Measurements from ENCODE around the gene SEC24C. TPM values are rescaled to one million over a fixed set of nuclear protein-coding genes. Genes with fewer than 3 reads are reported as not detected.
"Not testable (repeated sequence)": the region's sequence is repeated elsewhere in the genome, so short reads cannot be mapped to it uniquely, and the experiment has no call there.

Gene SEC24C, protein sequence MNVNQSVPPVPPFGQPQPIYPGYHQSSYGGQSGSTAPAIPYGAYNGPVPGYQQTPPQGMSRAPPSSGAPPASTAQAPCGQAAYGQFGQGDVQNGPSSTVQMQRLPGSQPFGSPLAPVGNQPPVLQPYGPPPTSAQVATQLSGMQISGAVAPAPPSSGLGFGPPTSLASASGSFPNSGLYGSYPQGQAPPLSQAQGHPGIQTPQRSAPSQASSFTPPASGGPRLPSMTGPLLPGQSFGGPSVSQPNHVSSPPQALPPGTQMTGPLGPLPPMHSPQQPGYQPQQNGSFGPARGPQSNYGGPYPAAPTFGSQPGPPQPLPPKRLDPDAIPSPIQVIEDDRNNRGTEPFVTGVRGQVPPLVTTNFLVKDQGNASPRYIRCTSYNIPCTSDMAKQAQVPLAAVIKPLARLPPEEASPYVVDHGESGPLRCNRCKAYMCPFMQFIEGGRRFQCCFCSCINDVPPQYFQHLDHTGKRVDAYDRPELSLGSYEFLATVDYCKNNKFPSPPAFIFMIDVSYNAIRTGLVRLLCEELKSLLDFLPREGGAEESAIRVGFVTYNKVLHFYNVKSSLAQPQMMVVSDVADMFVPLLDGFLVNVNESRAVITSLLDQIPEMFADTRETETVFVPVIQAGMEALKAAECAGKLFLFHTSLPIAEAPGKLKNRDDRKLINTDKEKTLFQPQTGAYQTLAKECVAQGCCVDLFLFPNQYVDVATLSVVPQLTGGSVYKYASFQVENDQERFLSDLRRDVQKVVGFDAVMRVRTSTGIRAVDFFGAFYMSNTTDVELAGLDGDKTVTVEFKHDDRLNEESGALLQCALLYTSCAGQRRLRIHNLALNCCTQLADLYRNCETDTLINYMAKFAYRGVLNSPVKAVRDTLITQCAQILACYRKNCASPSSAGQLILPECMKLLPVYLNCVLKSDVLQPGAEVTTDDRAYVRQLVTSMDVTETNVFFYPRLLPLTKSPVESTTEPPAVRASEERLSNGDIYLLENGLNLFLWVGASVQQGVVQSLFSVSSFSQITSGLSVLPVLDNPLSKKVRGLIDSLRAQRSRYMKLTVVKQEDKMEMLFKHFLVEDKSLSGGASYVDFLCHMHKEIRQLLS
- total RNA-seq: 106 TPM in 2 replicates

DNA sequence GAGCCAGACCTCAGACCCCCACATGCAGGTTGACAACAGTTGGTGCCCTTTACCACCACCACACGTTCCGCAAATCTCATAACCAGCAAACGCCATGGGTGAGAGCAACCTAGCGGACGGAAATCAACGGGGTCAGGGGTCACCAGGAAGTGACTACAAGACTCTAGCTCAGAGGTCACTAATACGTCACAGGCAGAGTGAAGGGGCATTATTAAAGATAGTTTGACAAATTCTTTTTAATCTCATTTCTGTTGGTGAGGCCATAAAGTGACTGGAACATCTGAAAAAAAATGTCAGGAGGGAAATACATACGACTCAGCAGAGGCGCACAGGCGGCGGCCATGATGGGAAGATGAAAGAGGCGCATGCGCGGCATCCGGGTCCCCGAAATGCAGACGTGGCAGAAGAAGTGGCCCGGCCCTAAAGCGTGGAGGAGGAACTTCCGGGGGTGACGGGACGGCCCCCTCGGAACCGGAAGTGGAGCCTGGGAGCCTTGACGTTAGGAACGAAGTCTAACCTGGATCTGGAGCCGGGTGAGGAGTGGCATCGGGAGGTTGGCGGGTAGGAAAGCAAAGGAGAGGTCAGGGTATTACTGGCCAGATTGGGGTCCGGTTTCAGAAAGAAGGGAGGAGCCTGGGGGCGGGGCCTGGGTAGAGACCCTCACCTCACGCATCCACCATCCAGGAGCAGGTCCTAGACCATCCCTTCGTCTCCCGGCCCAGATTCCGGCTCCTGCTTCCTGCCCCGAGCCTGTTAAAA lies at the start of gene SEC24C:
Gene SEC24C, plus strand, starts transcription at position 468 of the 759 bp plus-strand sequence. CDS start 2,461 bp downstream, outside the sequence.
- Mint-ChIP-seq H3K27ac (peak within 1 kb of the TSS; percentile 100), H3K27me3 (no peaks in the 10 kb centered on the region), H3K4me3 (peak within 1 kb of the TSS; percentile 97), H3K4me1 (peaks cover 32% of the 10 kb centered on the region), H3K36me3 (ENCODE audit: low read depth) (peaks cover 24% of the 10 kb centered on the region), H3K9me3 (no peaks in the 10 kb centered on the region)
- DNase-seq: peak; percentile 98
- intact Hi-C loops (cut with micrococcal nuclease): loop anchor here (1.0 to 5.0 kb wide), 9 partner anchors 14 to 492 kb away; partner anchors contain the start of genes ANXA7, MRPS16, PPP3CB and ZSWIM8

DNA sequence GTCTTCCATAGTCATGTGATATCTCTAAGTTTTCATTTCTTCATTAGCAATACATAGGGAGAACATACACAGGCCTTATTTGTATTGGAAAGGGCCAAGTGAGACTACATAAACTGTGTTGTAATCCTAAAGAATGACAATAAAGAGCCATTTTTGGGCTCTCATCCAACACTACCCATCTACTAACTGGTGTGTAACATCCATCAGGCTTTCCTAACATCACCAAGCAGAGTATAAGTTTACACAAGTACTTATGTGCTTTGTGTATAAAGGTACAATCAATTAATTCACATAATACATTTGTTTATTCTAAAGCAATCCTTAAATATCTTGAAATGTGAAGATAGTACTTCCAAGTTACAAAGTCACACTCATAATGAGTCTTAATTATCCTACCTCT lies 48.9 kb upstream of the SEC24C start:
- H3K4me3 Mint-ChIP-seq; DNase-seq; intact Hi-C loops (cut with micrococcal nuclease); H3K4me1 Mint-ChIP-seq; H3K27ac Mint-ChIP-seq; H3K27me3 Mint-ChIP-seq; H3K9me3 Mint-ChIP-seq: not testable (repeated sequence)
- peaks cover 15% of the 10 kb centered on the region for H3K36me3 Mint-ChIP-seq (ENCODE audit: low read depth)

DNA sequence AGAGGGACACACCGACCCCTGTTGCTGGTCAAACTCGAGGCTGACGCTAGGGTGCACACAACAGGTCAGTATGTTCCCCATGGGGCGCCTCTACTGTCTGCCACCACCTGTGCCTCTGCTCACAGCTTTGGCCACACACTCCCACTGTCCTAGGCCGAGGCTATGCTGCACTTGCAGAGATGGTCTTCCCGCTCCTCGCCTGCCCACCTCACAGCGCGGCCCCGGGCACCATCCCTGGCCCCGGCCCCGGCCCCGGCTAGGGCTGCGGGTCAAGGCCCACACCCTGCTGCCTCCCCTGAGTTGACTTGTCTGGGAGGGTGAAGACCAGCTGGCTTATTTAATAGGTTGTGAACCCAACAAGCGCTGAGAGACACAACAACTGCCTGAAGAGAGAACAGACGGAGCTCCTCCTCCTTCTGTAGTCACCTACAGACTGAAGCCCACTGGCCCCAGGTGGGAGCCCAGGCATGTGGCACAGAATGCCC lies 46.5 kb upstream of the SEC24C start, which contains the start of gene AGAP5:
Gene AGAP5, minus strand, starts transcription at position 435 of the 485 bp plus-strand sequence. Its CDS starts 354 bp downstream, at position 81.
- H3K9me3 Mint-ChIP-seq; H3K4me1 Mint-ChIP-seq; H3K4me3 Mint-ChIP-seq; H3K27me3 Mint-ChIP-seq; DNase-seq; H3K27ac Mint-ChIP-seq; intact Hi-C loops (cut with micrococcal nuclease): not testable (repeated sequence)
- H3K36me3 Mint-ChIP-seq (ENCODE audit: low read depth): peaks cover 17% of the 10 kb centered on the region

- H3K4me1 Mint-ChIP-seq; H3K4me3 Mint-ChIP-seq; H3K9me3 Mint-ChIP-seq; DNase-seq; H3K27me3 Mint-ChIP-seq; intact Hi-C loops (cut with micrococcal nuclease); H3K27ac Mint-ChIP-seq: not testable (repeated sequence)
- peaks cover 20% of the 10 kb centered on the region for H3K36me3 Mint-ChIP-seq (ENCODE audit: low read depth)
Measured at GRCh38 chr10:73698819-73699218, 45.4 kb upstream of the SEC24C start.

DNA sequence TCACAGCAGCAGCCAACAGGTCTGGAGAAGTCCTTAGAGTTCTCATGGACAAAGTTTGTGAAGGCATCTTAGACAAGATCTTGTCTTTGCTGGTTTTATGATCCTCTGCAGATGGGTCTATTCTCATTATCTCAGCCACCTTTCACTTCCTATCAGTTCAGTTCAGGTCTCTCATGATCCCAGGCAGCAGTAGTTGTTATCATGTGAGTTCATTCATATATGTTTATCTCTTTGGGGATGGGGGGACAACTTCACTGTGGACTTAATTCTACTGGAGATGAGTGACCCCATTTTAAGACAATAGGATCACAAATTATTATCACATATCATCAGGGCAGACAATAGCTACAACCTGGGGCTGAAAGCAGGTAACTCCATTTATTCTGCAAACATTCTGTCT lies 40.2 kb upstream of the SEC24C start:
- not testable (repeated sequence) for H3K27ac Mint-ChIP-seq

DNA sequence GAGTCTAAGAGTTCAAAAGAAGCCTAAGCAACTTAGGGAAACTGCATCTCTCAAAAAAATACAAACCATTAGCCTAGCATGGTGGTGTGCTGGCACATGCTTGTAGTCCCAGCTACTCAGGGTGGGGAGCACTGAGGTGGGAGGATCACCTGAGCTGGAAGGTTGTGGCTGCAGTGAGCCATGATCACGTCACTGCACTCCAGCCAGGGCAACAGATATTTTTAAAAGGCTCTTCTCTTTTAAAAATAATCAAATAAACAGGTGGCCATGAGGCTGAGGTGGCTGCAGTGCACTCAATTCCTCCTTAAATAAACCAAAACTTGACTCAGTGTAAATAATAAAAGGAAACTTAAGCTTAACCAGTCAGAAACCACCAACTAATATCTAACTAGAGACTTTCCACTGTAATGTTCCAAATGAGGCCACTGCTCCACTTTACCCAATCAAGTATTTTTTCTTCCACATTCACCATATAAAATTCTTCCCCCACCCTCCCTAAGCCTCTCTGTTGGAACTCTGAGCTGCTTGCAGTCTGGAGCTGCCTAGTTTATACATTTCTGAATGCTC lies 38.6 kb upstream of the SEC24C start:
- DNase-seq; intact Hi-C loops (cut with micrococcal nuclease); H3K9me3 Mint-ChIP-seq; H3K27me3 Mint-ChIP-seq; H3K27ac Mint-ChIP-seq; H3K4me3 Mint-ChIP-seq: not testable (repeated sequence)
- peaks cover 14% of the 10 kb centered on the region for H3K4me1 Mint-ChIP-seq
- peaks cover 29% of the 10 kb centered on the region for H3K36me3 Mint-ChIP-seq (ENCODE audit: low read depth)

More for the DNA sequence above, 40.2 kb upstream of the SEC24C start:
- DNase-seq; intact Hi-C loops (cut with micrococcal nuclease); H3K4me3 Mint-ChIP-seq; H3K9me3 Mint-ChIP-seq; H3K27me3 Mint-ChIP-seq: not testable (repeated sequence)
- Mint-ChIP-seq H3K4me1 (peaks cover 14% of the 10 kb centered on the region), H3K36me3 (ENCODE audit: low read depth) (peaks cover 26% of the 10 kb centered on the region)

- H3K27me3 Mint-ChIP-seq; intact Hi-C loops (cut with micrococcal nuclease): not testable (repeated sequence)
- H3K27ac Mint-ChIP-seq: peak overlapping the region; percentile 63
Measured at GRCh38 chr10:73706488-73706887, 37.7 kb upstream of the SEC24C start.

DNA sequence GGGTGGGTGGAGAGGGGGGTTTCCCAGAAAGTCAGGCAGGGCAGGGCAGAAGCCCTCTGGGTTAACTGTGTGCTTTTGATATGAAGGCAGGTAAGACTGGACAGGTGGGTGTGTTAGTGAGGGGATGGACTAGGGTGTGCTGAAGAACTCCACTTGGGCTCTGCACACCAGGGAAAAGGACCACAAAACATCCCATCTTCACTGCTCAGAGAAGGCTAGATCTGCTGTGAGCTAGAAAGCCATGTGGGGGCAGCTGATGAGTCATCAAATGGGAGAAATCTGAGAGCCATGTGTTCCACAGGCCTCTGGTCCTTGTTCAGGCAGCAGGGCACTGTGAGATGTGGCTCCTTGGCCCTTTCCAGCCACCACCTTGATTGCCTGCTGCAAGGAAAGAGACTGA lies 36.5 kb upstream of the SEC24C start:
- H3K9me3 Mint-ChIP-seq; H3K27me3 Mint-ChIP-seq; H3K27ac Mint-ChIP-seq; intact Hi-C loops (cut with micrococcal nuclease); DNase-seq; H3K4me3 Mint-ChIP-seq: not testable (repeated sequence)
- peaks cover 28% of the 10 kb centered on the region for H3K36me3 Mint-ChIP-seq (ENCODE audit: low read depth)
- peaks cover 14% of the 10 kb centered on the region for H3K4me1 Mint-ChIP-seq

More at GRCh38 chr10:73706488-73706887, 37.7 kb upstream of the SEC24C start:
- H3K9me3 Mint-ChIP-seq, DNase-seq, H3K4me3 Mint-ChIP-seq: not testable (repeated sequence)
- Mint-ChIP-seq H3K4me1 (peaks cover 14% of the 10 kb centered on the region), H3K36me3 (ENCODE audit: low read depth) (peaks cover 29% of the 10 kb centered on the region)

GRCh38 chr10:73708122-73708521 lies 36.0 kb upstream of the SEC24C start:
- Mint-ChIP-seq H3K36me3 (ENCODE audit: low read depth) (peaks cover 27% of the 10 kb centered on the region), H3K4me1 (peaks cover 14% of the 10 kb centered on the region), H3K27ac (peak overlapping the region; percentile 51)
- intact Hi-C loops (cut with micrococcal nuclease); H3K9me3 Mint-ChIP-seq; DNase-seq; H3K4me3 Mint-ChIP-seq; H3K27me3 Mint-ChIP-seq: not testable (repeated sequence)

DNA sequence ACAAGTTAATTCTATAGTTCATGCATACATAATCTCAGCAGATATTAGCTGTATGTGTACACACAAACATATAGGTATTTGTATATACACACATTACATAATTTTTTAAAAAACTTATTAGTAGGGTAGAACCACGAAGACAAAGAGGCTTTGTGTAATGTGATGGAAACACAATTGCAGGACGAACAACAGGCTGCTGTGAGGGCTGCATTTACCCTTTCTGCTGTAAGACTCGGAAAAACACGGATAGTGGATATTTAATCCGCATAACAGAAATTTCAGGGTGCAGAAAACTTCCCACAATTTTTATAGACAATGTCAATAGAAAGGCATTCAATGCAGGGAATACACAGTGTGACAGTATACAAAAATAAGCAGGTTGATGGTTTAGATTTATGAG lies 32.5 kb upstream of the SEC24C start:
- H3K4me3 Mint-ChIP-seq; DNase-seq; H3K27ac Mint-ChIP-seq; H3K27me3 Mint-ChIP-seq; H3K4me1 Mint-ChIP-seq; H3K9me3 Mint-ChIP-seq; intact Hi-C loops (cut with micrococcal nuclease): not testable (repeated sequence)
- H3K36me3 Mint-ChIP-seq (ENCODE audit: low read depth): peaks cover 25% of the 10 kb centered on the region

DNA sequence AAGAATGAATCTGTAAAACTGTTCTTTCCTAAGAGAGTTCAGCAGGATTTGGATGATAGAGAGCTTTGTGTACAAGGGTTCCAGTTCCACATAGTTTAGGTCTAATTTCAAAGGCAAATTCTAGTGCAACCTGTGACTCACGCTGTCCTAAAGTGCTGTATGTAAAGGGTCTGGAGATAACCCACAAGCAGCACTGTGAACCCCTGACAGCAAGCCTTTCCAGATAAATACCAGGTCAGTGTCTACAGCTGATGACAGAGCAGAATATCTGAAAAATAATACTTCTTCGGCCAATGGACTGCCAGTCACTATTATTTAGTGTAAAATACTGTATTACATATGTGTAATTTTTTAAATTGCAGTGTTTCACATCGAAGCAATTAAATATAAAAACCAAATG lies 30.3 kb upstream of the SEC24C start:
- H3K4me1 Mint-ChIP-seq; H3K27me3 Mint-ChIP-seq; H3K27ac Mint-ChIP-seq; H3K9me3 Mint-ChIP-seq; H3K4me3 Mint-ChIP-seq; intact Hi-C loops (cut with micrococcal nuclease); DNase-seq: not testable (repeated sequence)
- H3K36me3 Mint-ChIP-seq (ENCODE audit: low read depth): peaks cover 37% of the 10 kb centered on the region

GRCh38 chr10:73714483-73714882 lies 29.7 kb upstream of the SEC24C start:
- H3K36me3 Mint-ChIP-seq (ENCODE audit: low read depth): peaks cover 42% of the 10 kb centered on the region
- DNase-seq; H3K27me3 Mint-ChIP-seq; H3K4me1 Mint-ChIP-seq; H3K4me3 Mint-ChIP-seq; intact Hi-C loops (cut with micrococcal nuclease); H3K27ac Mint-ChIP-seq; H3K9me3 Mint-ChIP-seq: not testable (repeated sequence)
